Esophagus muscularis mucosa (tissue), 4 donors: ENCODE data around the gene SNX3. TPM values are rescaled to one million over a fixed set of nuclear protein-coding genes. Genes with fewer than 3 reads are reported as not detected.

Experiments used
- DNase-seq: peaks from one replicate; pipeline ENCODE4 v3.0.0-alpha.2; 2017; ENCODE audit errors: extremely low spot score
- H3K27ac ChIP-seq, 4 donors: fragments of 200-600 bp; sonication (generic); replicated peaks in 1 of 4; 1 replicate in 3 of 4; 2 replicates in 1 of 4; pipeline ENCODE4 v1.5.1; 2016 to 2019; ENCODE audit warnings: mild to moderate bottlenecking in 1 of 4
- H3K27me3 ChIP-seq, 4 donors: fragments of 200-600 bp; sonication (generic); one replicate each; pipeline versions ENCODE4 v1.5.1 to v1.6.0; 2016 to 2019
- H3K36me3 ChIP-seq, 4 donors: fragments of 200-600 bp; sonication (generic); one replicate each; pipeline ENCODE4 v1.5.1; 2016 to 2019
- H3K4me1 ChIP-seq, 4 donors: fragments of 200-600 bp; sonication (generic); one replicate each; pipeline ENCODE4 v1.5.1; 2016 to 2019
- H3K4me3 ChIP-seq, 4 donors: fragments of 200-600 bp; sonication (generic); 1 replicate in 2 of 4; 2 replicates in 2 of 4; pipeline ENCODE4 v1.5.1; 2016 to 2019; ENCODE audit warnings: mild to moderate bottlenecking in 4 of 4, moderate library complexity in 1 of 4
- H3K9me3 ChIP-seq, 4 donors: fragments of 200-600 bp; sonication (generic); 1 replicate in 3 of 4; 2 replicates in 1 of 4; pipeline ENCODE4 v1.5.1; 2016 to 2019
- EP300 ChIP-seq: sonication (generic); formaldehyde crosslinking; IDR thresholded peaks from one replicate; pipeline ENCODE4 v1.6.1; 2017; ENCODE audit warnings: antibody characterized with exemption
- POLR2A ChIP-seq: fragments of 450-650 bp; IDR thresholded peaks from one replicate; pipeline ENCODE4 v1.6.1; 2017; ENCODE audit warnings: antibody characterized with exemption, moderate library complexity, mild to moderate bottlenecking, low read depth
- POLR2AphosphoS5 ChIP-seq, 2 donors: sonication (generic); formaldehyde crosslinking; IDR thresholded peaks; one replicate each; pipeline ENCODE4 v1.6.1; 2017; ENCODE audit warnings: antibody characterized with exemption in 2 of 2
- WGBS: methylation state at CpG from one replicate; pipeline ENCODE4 v1.1.5; 2018; 5-methylcytosine and 5-hydroxymethylcytosine counted together
- intact Hi-C: fragments of 100-400 bp; cut with DNase I; formaldehyde crosslinking; loops from one replicate; pipeline ENCODE4 v1.15.1; 2023
- total RNA-seq, 4 donors: library from RNA; depleted of rRNA; stranded (reverse); fragments of >200 nt; gene quantifications; one replicate each; pipeline versions ENCODE4 v1.1.0 to v1.2.1, GENCODE V29; 2016
- TF ChIP-seq, protein P1 (sequence below), 3 experiments: fragments of 200-600 bp in 2 of 3; fragments of 450-650 bp in 1 of 3; sonication (generic) in 2 of 3; IDR thresholded peaks; one replicate each; pipeline ENCODE4 v1.5.1; 2017 to 2019; ENCODE audit warnings: antibody characterized with exemption in 3 of 3, mild to moderate bottlenecking in 2 of 3, moderate library complexity in 1 of 3

SNX3 gene
- total RNA-seq, 4 donors from 2014 or later = 148 to 176 (median 151) TPM

DNA sequence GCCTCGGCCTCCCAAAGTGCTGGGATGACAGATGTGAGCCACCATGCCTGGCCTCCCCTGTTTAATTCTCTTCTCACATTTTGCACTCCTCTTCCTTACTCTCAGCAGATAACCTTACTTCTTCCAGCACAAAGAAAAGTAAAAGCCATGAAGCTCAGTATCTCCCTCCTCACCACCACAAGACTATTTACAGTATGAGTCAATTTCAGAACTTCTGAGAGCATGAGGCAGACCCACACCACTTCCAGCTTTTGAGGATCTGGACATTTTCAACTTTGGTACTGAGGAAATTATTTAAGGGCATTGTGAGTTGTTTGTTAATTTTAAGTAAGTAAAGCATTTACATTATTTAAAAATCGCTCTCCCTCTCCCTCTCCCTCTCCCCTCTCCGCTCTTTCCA lies 8.0 kb upstream of the SNX3 start:
- no peaks in the 10 kb centered on the region for H3K27me3 ChIP-seq
- intact Hi-C loops = loop anchor here (10.0 kb wide), 2 partner anchors 194 to 304 kb away; partner anchors contain the start of gene OSTM1
- WGBS = 92% methylated on average over 3 of the region's 3 CpGs
- H3K9me3 ChIP-seq = no peaks in the 10 kb centered on the region
- H3K27ac ChIP-seq = no peak overlapping the region
- no peak overlapping the region for H3K4me3 ChIP-seq
- no peaks in the 10 kb centered on the region for H3K4me1 ChIP-seq
- H3K36me3 ChIP-seq = no peaks in the 10 kb centered on the region
- DNase-seq = peak; percentile 17
- TF ChIP-seq EP300 (no peak), POLR2AphosphoS5 (IDR thresholded peaks at IDR 0.05) (no peak), POLR2A (no peak)
- TF ChIP-seq, protein P1, sequence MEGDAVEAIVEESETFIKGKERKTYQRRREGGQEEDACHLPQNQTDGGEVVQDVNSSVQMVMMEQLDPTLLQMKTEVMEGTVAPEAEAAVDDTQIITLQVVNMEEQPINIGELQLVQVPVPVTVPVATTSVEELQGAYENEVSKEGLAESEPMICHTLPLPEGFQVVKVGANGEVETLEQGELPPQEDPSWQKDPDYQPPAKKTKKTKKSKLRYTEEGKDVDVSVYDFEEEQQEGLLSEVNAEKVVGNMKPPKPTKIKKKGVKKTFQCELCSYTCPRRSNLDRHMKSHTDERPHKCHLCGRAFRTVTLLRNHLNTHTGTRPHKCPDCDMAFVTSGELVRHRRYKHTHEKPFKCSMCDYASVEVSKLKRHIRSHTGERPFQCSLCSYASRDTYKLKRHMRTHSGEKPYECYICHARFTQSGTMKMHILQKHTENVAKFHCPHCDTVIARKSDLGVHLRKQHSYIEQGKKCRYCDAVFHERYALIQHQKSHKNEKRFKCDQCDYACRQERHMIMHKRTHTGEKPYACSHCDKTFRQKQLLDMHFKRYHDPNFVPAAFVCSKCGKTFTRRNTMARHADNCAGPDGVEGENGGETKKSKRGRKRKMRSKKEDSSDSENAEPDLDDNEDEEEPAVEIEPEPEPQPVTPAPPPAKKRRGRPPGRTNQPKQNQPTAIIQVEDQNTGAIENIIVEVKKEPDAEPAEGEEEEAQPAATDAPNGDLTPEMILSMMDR (IDR thresholded peaks at IDR 0.05) = no peak

DNA sequence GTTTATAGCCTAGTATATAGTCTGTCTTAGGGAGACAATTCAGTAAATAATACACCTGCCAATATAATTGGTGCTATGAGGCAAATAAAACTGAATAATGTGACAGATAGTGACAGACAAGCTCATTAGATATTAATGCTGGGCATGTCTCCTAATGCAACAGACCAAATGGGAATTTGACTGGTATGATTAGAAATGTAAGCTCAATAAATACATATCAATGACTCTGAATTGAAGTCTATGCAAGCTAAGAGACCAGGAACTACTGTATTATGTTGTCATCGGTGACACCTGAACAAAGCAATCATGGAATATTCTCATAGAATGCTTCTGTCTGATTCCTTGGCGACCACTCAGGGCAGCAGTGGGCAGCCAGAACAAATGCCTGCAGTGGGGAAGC lies 2.5 kb upstream of the SNX3 start:
- H3K27ac ChIP-seq = no peak overlapping the region
- no peak for DNase-seq
- H3K4me1 ChIP-seq = peaks cover 17 to 24% (median 22%) of the 10 kb centered on the region in 4 donors
- H3K4me3 ChIP-seq = no peak overlapping the region
- intact Hi-C loops = loop anchor here (10.0 kb wide), 2 partner anchors 189 to 299 kb away; partner anchors contain the start of gene OSTM1
- 86% methylated on average over 2 of the region's 2 CpGs for WGBS
- no peaks in the 10 kb centered on the region for H3K36me3 ChIP-seq
- H3K27me3 ChIP-seq = no peaks in the 10 kb centered on the region
- TF ChIP-seq POLR2AphosphoS5 (IDR thresholded peaks at IDR 0.05) (no peak), POLR2A (no peak), EP300 (no peak)
- TF ChIP-seq, protein P1 (IDR thresholded peaks at IDR 0.05) = no peak
- H3K9me3 ChIP-seq = no peaks in the 10 kb centered on the region

DNA sequence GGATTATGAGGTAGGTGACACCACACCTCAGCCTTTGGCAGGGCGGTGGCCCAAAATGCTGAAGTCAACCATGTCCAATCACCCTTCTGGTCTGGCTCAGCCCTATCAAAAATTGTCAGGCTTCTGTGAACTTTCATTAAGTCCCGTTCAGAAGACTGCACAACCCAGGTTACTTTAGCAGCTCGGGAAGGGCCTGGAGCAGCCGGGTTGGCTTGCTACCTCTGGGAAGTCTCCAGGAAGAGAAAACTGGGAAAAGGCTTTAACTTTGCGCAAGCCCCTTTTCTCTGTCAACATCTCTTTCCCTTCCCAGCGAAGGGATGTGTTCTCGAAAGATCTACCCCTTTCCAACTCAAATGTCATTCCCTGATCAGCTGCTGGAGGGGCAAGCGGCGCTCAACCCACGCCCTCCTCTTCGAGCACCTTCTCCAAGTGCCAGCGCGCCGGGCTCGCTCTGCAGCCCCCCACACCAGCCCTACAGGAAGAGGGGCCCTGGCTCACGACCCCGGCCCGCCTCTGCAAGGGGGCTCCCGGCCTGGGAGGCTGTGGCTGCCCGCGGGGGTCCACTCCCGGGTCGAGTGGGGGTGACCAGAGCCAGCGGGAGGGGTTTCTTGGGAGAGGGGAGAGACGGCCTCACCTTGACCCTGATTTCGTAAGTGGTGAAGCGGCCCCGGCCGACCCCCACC lies 573 bp downstream of the SNX3 start:
- Histone ChIP-seq H3K27me3 (no peaks in the 10 kb centered on the region), H3K27ac (peak overlapping the region; percentile 93 to 95 (median 94)), H3K4me1 (peaks cover 33 to 52% (median 45%) of the 10 kb centered on the region in 4 donors), H3K36me3 (no peaks in the 10 kb centered on the region), H3K9me3 (no peaks in the 10 kb centered on the region), H3K4me3 (peak overlapping the region; percentile 85 to 88 (median 86))
- WGBS = 2% methylated on average over 25 of the region's 29 CpGs
- DNase-seq = no peak
- TF ChIP-seq POLR2AphosphoS5 (IDR thresholded peaks at IDR 0.05) (peak in 1 of 2 donors; percentile 49), EP300 (no peak)
- TF ChIP-seq, protein P1 (IDR thresholded peaks at IDR 0.05) = no peak
- intact Hi-C loops = loop anchor here (2.0 to 10.0 kb wide), 3 partner anchors 35 to 295 kb away; partner anchors contain the start of genes AFG1L and OSTM1

DNA sequence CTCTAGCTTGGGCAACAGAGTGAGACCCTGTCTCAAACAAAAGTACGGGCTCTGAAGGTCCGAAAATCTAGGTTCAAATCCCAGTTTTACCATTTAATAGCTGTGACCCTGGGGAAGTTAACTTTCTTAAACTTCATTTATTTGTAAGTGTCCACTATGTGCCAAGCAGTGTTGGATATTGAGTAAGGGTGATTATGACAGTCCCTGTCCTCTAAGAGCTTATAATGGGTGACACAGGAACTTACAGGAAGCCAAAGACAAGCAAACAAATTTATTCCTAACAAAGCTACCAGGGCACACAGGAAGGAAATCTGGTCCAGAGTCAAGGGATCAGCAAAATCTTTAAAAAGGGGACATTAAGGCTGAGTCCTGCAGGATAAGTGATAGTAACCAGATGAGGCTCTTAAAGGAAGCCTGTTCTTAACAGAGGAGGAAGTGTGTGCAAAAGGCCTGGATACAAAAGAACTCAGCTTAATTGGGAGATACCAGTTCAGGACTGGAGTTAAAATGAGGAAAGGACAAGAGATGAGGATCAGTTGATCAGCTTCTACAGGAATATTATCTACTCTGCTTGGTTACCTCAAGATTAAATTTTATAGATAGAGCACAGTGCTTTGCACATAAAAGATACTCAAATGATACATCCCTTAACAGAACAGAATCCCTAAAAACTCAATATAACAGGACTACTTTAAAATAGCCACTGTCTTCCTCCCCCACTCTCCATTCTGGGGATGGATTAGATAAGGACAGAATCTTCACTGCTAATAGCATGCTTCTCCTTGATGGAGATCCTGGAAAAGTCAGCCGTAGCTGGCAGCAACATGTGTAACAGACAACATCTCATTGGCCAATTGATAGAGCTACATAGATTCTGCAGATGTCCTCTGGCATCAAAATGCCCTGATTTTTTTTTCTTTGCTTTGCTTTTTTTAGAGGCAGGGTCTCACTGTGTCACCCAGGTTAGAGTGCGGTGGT lies 6.1 kb downstream of the SNX3 start:
- 85% methylated on average over 4 of the region's 4 CpGs for whole genome bisulfite sequencing
- peaks cover 67 to 92% (median 82%) of the 10 kb centered on the region in 4 donors for H3K4me1 ChIP-seq
- intact Hi-C loops = no loop called here

More for the DNA sequence above, 6.1 kb downstream of the SNX3 start:
- Histone ChIP-seq H3K27ac (no peak overlapping the region), H3K4me3 (no peak overlapping the region), H3K9me3 (no peaks in the 10 kb centered on the region), H3K27me3 (no peaks in the 10 kb centered on the region), H3K36me3 (peaks cover 0 to 4% (median 0%) of the 10 kb centered on the region in 4 donors)
- TF ChIP-seq EP300 (no peak), POLR2A (no peak), POLR2AphosphoS5 (IDR thresholded peaks at IDR 0.05) (no peak)
- TF ChIP-seq, protein P1 (IDR thresholded peaks at IDR 0.05) = no peak
- no peak for DNase-seq
